Activated CD8-positive, alpha-beta memory T cell treated with anti-CD3 and anti-CD28 coated beads, Interleukin-2, amount 50 U/mL, for 1 hour (primary cell): ENCODE results near the gene HOXD13.

Source experiments
- DNase-seq: peaks from one replicate; pipeline ENCODE4 v3.0.0-alpha.2; 2020; ENCODE audit errors: extremely low read depth

HOXD13 gene

DNA sequence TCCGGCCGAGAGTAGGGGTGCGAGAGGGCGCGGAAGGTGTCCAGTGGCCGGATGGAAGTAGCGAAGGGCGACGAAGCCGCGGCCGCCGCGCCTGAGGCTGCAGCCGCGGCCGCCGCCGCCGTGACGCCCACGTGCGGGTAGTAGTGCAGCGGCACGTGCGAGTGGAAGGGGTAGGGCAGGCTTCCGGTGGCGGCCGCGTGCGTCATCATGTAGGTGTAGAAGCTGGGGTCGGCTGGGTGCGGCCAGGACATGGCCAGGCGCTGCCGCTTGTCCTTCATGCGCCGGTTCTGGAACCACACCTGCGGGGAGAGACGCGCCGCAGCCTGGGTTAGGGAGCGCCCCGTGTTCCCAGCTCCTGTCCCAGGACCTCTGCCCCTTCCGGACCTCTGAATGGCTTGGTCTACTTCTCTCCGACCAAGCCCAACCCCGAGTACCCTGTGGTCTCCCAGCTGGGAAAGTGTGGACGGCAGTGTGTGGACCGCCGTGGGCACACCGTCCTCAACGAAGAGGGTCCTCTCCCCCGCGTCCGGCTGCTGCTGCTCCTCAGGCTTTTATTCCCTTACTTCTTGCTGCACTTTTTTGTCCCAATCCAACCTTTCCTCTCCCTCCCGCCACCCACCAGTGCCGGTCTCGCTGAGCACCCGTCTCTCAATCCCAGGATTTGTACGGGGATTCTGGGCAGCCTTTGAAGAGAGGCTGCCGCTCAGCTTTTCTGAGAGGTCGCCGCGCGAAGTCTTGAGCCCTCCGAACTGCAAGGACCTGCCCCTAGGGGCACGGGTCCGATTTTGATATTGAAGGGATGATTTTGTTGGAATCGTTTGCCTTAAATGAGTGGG is 11.8 kb upstream of the HOXD13 start:
- no peak for DNase-seq

DNA sequence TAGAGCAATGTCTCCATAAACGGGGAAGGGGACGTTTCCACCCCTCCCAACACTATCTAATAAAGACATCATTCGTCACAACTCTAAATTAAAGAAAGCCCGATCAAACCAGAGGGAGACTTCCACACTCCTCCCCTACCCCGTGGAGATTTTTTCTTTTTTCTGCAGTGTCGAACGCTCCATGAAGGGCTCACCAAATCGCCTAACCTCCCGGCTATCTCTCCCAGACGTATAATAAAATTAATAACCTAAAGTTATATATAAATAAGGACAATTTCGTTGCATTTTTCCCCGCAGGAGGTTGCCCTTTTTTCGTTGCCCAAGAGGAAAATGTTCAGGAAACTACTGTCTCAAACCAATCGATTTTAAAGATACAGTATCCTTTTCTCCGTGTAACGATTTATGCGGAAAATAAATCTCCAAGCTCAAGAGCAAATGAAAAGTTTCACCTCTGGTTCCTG is 11.1 kb upstream of the HOXD13 start:
- no peak for DNase-seq

DNA sequence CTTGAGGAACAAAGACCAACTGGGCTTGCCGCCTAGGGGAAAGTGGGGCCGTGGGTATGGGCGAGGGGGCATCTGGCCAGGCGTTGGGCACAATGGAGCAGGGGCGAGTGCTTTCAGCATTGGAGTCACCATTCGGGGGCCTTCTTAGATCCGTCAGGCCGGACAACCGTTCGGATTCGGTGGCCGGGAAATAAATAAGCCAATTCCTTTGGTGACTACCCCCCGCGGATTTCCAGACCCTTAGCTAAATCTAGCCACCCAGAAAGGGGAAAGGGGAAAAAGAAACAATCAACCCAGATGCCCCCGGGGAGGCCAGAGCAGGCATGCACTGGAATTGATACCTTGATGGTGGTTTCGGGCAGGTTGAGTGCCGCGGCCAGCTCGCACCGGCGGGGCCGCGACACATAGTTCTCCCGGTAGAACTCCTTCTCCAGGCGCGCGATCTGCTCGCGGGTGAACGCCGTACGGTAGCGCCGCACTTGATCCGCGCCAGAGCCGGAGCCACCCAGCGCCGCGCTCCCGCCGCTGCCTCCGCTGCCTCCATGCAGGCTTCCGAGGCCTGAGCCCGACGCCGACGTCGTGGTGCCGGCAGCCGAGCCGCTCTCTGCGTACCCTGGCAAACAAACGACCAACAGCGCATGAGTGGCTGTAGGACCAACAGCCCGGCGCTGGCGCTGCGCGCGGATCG is 10.5 kb upstream of the HOXD13 start:
- DNase-seq, result no peak

DNA sequence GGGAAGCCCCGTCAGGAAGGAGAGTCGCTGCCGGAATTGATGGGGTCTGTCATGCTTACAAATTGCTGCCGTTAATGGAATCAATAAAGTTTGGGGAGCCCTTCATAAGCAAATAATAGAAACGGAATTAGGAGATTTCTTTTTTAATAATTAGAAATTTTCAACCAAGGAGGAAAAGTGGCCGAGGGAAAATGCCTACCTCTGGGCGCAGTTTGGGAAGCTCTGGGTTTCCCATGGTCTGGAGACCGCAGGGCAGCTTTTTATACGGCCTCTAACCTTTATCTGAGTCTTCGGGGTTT is 10.0 kb upstream of the HOXD13 start:
- DNase-seq, result no peak

DNA sequence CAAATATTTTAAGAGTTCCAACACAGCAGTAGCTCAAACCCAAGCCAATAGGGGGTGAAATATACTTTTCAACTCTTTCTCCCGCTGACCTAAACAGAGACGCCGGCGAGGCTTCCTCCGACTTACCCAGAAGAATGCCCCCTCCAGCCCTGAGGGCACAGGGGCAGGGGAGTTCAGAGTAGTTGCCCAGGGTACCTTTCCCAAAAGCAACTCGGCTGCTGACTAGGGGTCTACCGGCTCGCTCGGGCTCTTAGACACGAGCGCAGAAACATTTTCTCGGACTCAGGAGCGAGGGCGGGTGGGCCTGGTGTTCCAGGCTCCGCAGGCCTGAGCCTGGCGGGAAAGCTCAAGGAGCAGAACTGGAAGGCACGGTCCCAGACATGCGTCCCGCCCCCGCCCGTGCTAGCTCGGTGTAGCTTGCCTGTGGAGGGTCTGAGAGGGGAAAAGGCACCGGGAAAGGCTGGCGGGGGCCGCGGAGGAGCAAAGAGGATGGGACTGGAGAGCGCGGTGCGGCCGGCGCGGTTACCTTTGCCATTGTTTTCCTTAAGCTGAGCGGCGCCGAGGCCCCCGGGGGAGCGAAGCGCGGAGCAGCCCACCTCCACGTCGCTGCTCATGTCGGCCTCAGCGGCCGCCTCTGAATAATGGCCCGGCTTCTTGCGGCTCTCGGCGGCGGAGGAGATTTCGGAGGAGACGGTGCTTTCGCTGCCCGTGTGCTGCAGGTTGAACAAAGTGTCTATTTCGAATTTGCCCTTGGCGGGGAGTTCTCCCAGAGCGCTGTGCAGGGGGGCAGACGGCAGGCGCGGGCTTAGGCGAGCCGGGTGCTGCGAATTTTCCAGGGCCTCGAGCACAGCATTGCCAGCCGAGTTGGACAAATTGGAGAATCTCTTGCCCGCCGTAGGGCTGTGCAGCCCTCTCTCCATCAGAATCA is 9.4 kb upstream of the HOXD13 start:
- no peak for DNase-seq

DNA sequence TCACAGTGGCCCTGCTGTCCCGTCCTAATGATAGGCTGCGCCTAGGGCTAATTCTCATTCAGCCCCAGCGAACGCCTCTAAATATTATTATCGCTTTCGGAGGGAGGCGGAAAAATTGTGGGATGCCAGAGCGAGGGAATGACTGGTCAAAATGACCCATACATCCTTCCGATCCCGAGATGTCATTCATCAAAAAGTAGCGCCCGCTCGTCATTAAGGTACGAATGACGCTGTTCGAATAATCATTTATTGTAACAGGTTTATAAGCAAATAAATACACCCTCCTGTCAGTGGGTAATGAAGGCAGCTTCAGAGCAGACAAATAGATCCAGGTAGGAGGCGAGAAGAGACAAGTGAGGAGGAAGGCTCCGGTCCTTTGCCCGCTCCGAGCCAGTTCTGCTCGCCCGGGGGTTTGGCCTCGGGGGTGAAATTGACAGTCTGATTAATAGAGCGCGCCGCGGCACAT is 8.7 kb upstream of the HOXD13 start, which contains the start of gene EVX2:
EVX2 (minus strand) TSS at position 167 of the 466 bp plus-strand sequence. CDS start 186 bp downstream, outside the sequence.
- DNase-seq, result no peak

DNA sequence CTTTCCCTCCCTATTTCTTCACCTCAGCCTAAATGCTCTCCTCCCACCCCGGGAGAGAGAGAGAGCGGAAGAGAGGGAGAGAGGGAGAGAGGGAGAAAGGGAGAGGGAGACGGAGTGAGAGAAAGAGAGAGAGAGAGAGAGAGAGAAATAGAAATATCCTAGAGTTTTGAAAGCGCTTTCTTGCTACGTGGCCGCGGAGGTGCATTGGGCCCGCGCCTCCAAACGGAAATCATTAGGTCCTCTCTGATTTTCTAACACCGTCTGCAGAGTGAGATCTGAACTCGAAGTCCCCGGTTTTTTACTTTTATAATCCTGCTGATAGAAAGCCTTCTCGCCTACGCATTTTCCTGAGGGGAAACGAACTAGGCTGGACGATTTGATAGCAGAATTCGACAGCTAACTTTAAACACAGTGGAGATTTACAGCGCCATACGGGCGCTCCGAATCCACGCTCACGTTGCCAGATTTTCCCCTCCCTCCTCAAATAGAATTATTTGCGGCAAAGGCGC is 7.9 kb upstream of the HOXD13 start:
- DNase-seq, result no peak

DNA sequence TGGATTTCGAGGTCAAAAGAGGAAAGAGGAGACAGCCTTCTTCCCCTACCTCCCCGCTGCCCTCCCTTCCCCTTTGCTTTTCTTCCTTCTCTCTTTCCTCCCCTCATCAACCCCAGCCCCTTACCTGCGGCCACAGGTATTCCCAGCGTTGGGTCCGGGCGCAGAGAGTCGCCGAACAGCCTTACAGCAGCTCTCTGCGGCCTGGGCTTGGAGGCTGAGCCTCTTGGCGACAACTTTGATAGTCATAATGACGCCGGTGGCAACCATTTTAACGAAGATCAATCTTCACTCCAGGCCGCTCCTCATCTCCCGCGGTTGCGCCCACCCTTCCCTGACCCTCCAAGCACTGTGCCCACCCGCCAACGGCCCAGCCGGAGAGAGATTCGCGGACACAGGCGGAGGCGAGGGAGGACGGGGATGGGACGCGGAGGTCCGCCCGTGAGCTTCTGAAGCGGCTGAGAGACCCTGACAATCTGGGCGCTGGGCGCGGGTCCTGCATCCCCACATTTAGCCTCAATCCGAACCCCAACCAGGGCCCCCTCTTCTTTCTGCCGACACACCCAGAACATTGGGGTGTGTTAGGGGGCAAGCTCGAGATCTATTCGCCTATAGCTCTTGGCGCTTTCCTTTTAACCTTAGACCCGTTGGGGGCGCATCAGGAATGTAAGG is 7.3 kb upstream of the HOXD13 start:
- DNase-seq, result no peak

DNA sequence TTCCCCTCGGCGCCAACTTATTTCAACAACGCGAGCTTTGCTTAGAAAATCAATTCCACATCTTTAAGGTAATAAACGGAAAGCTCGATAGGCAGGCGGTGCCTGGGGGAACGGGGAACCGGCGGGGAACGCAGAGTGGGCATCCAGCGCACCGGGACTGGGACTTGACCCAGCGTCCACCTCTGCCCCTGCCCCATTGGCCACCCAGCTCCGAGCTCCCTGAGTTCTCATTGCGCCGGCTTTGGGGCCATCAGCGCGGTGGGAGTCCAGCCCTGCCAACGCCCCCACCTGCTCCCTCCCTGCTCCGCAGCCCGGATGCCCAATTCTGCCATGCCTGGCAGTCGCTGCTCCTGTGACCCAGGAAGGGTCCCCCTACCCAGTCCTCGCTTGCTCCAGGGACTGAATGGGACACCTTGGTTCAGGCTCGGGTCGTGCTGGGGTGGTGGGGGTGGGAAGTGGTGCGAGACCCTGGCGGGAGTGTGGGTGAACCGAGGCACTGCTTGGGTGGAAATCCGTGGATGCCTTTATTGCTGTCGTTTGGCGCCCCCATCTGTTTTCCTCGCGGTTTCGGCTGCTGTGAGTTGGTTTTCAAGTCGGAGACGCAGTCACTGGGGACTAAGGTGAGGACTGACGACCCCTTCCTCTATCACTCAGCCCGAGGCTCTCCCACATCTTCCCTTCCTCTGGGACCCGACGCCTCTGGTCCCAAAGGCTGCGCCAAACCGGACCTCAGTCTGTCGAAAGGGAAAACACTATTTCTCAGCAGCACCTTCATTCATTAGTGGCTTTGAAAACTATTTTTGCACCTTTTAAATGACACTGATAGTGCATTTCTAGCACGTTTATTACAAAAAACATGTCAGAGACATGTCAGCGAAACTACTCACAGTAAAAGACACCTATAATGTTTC is 6.4 kb upstream of the HOXD13 start:
- no peak for DNase-seq

DNA sequence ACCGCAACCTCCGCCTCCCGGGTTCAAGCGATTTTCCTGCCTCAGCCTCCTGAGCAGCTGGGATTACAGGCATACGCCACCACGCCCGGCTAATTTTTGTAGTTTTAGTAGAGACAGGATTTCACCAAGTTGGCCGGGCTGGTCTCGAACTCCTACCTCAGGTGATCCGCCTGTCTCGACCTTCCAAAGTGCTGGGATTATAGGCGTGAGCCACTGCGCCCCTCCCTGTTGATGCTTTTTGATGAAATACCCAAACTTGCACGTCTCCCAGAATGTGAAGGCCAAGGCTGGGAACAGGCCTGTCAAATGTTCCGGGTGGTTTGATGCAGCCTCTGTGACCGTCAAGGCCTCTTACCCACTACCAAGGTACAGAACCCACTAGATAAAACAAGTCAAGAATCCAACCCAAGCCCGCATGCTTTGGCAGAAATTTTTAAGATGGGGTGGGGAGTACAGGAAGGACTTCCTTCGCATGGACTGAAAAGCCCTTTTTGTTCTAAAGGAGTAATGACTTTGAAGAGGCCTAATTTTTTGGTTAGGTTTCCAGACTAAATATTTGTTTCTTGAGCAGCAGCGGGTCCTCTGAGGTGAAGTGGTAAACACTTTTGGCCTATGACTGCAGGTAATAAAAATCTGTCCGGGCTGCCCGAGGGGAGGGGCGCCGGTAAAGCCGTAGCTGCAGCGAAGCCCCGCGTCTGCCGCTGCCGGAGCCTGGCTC is 5.0 kb upstream of the HOXD13 start:
- DNase-seq, result no peak

DNA sequence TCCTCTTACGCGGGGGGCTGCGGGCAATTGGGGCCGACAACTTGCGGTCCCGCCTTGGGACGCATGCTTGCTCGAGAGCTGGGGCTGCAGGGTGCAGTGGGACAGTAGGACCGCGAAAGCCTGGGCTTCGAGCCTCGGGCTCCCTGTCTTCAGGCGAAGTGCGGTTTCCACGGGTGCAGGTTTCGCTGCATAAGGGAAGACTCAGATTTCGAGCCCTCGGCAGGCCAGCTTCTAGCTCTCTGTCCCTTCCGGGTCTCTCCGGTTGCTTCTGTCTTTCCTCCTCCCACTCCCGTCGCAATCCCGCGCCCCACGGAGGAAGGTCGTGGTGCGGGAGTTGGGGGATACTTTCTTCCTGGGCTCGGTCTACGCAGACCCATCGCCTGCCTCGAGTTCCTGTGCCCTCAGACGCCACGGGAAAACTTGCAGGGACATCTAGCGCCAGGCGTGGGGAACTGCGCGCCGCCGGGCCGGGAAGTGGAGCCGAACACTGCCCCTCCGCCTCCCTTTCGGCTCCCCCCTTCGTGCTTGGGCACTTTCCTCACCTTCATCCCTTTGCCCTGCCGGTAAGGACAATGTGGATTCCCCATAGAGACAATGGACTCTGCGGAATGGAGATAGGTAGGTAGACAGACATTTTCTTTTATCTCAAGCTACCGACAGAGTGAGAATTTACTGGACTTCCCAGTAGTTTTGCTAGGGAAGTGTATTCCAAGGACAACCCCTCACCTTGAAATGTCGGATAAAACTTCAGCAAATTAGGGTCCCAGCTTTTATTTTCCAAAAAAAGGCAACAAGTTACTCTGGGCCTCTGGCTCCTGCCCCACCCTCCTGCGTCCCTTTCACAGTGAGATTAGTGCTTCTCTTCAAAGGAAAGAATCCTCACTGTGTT is 4.2 kb upstream of the HOXD13 start:
- DNase-seq, result no peak

DNA sequence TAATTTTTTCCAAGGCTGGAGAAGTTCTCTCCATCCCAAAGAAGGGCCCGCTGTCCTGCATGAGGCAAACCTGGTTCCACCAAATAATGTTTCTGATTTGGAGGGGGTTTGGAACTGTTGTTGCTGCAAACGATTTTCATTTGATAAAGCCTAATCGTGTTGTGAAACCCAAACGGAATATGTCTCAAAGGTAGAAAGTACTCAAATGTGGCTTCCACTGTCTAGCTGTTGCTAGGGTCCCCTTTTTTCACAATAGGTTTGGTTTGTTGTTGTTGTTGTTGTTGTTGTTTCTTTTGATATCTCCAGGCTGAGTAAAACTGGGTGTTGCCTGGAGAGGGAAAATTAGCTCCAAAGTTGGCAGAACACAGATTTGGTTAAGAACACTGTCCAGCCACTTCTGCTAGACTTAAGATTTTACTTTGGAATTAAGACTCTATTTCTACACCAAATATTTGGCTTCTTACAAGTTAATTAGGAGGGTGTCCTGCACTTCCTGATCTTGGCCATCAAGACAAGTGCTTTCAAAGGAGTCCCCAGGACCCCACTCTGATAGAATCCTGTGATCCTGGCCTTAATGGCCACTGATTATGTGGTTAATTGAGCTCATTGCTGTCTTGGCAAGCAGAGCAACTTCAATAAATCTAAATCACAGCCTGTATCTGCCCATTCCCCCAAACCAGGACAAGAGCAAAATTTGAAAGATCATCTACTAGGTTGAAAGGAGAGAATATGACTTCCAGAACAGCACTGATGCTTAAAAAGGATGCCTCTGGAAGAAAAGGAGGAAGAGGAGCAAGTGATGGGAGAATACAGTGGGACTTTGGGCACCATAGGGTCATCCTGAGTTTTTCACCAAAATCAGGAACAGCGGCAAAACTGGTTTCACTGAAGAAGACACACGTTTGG is 3.3 kb upstream of the HOXD13 start:
- no peak for DNase-seq

DNA sequence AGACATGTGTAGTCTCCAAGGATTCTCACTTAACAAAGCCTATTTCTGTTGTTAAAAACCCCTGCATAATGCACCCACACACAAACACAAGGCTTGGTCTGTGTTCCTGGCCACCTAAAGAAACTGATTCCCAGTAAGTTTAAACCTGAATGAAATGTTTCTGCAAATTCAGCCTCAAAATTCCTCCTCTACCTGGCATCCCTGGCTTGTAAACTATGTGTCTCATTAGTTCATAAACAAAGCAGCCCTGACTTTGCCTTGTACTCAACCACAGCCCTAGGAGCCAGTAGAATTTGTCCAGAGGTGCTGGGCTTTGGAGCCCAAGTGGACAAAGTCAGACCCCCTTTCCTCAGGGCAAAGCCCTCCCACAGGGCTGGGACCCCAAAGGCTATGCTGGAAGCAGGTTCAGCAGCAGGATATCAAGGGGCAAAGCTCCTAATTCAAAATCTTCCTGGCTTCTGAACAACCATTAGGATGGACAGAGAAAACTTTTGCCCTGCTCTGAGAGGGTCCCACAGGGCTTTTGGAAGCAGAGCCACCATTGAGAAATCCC is 2.6 kb upstream of the HOXD13 start:
- DNase-seq, result no peak

DNA sequence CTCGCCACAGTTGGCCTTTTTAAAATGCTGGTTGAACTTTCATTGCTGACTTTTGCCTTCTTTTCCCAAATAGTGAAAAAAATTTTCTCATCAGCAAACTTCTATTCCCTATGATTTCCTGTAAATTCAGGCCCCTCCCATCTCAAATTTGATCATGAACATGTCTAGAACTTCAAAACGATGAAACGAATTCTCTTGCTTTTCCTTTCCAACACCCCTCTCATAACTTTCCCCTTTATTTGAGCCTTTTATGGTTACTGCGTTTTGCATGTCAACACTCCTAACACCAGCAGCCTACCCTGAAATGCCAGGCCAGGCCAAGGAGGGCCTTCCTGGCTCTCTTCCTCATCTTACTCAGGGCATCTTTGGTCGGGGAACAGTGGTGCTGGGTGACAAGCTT is 1.7 kb upstream of the HOXD13 start:
- no peak for DNase-seq

DNA sequence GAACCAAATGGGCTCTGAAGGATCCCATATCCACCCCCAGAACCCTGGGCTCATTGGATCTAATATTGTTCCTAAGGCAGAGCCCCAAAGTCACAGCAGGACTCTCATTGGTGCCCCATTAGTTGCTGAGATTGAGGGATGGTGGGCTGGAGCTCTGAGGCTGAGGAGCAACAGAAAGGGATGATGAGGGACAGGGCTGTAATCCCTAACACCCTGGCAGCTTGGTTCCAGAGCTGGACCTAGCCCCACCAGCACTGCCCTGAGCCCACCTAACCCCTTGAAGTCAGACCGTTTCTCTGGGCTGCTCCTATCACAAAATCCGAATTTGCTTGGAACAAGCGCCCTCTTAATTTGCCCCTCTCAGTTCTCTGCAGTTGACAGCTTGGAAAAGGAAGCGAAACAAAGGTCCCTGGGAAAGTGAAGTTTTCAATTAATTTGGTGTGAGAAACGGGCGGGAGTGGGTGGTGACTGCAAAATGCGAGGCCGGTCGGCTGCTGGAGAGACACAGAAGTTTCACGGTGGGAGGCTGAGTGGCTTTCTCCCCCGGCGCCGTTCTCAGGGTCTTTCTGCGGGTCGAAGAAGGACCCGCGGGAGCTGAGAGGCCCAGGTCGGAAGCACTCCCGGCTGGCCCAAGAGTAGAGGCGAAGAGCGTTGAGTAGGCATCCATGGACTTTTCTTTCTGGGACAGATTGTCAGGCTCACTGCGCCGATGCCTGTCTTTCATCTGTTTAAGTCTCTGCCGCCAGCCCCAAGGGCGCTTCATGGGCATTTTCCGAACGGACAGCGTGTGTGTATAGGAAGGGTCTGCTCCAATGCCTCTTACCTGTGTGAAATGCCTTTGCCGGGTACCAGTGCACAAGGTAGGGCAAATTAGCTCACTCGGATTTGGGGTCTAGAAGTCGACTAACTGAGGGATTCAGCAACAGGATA is 927 bp upstream of the HOXD13 start:
- DNase-seq, result no peak
